Measurements from ENCODE around the gene GAS7. TPM values are rescaled to one million over a fixed set of nuclear protein-coding genes. Genes with fewer than 3 reads are reported as not detected.

The GAS7 gene
- total and polyA plus RNA-seq, 4 donors: 9.0 to 112 (median 46.1) TPM

DNA sequence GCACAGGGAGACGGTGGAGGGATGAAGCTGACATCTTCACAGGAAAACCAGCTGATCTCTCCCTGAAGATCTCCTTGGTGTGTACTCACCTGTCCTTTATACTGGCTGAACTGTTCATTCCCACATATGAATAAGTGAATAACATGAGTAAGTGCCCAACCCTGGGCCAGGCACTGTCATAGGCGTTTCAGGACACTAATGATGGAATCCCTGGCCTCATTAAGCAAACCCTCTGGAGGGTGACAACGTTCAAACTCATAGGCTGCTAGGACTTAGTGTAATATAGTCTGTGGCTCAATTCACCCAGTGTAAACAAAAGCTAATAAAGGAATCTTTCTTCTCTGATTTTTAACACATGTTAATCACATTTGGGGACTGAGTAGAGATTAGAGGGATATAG is 24.5 kb downstream of the GAS7 start:
- H3K36me3 ChIP-seq (ENCODE audit: control insufficient read depth in 4 of 4, insufficient read depth in 4 of 4, low read length in 4 of 4): peaks cover 0 to 6% (median 3%) of the 10 kb centered on the region in 4 donors
- TF ChIP-seq, protein P1, sequence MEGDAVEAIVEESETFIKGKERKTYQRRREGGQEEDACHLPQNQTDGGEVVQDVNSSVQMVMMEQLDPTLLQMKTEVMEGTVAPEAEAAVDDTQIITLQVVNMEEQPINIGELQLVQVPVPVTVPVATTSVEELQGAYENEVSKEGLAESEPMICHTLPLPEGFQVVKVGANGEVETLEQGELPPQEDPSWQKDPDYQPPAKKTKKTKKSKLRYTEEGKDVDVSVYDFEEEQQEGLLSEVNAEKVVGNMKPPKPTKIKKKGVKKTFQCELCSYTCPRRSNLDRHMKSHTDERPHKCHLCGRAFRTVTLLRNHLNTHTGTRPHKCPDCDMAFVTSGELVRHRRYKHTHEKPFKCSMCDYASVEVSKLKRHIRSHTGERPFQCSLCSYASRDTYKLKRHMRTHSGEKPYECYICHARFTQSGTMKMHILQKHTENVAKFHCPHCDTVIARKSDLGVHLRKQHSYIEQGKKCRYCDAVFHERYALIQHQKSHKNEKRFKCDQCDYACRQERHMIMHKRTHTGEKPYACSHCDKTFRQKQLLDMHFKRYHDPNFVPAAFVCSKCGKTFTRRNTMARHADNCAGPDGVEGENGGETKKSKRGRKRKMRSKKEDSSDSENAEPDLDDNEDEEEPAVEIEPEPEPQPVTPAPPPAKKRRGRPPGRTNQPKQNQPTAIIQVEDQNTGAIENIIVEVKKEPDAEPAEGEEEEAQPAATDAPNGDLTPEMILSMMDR (IDR thresholded peaks at IDR 0.05; ENCODE audit: control extremely low read depth, extremely low read depth): no peak
- H3K4me3 ChIP-seq: no peak overlapping the region
- peaks cover 0 to 28% (median 8%) of the 10 kb centered on the region in 5 donors for H3K4me1 ChIP-seq (ENCODE audit: control insufficient read depth in 5 of 5, insufficient read depth in 5 of 5, low read length in 5 of 5)
- ATAC-seq (ENCODE audit: insufficient read depth, low FRiP score) (no peak), DNase-seq (no peak)
- H3K27me3 ChIP-seq (ENCODE audit: control insufficient read depth in 3 of 3, insufficient read depth in 3 of 3, low read length in 2 of 3): peaks cover 0 to 3% (median 0%) of the 10 kb centered on the region in 3 donors
- WGBS, 2 donors: 64 to 81% methylated on average over 3 of the region's 3 CpGs
- no peak overlapping the region for H3K27ac ChIP-seq (ENCODE audit: low read depth in 1 of 2, low read length in 1 of 2)
- peaks cover 0 to 6% (median 3%) of the 10 kb centered on the region in 4 donors for H3K9me3 ChIP-seq (ENCODE audit: control insufficient read depth in 4 of 4, insufficient read depth in 3 of 4, low read length in 3 of 4)
- H3K9ac ChIP-seq (ENCODE audit: insufficient read depth in 1 of 2, low read length in 2 of 2): no peak overlapping the region

GRCh38 chr17:10172778-10173177 is 25.6 kb downstream of the GAS7 start:
- Histone ChIP-seq H3K27ac (ENCODE audit: low read depth in 1 of 2, low read length in 1 of 2) (no peak overlapping the region), H3K27me3 (ENCODE audit: control insufficient read depth in 3 of 3, insufficient read depth in 3 of 3, low read length in 2 of 3) (peaks cover 0 to 3% (median 0%) of the 10 kb centered on the region in 3 donors), H3K9ac (ENCODE audit: insufficient read depth in 1 of 2, low read length in 2 of 2) (no peak overlapping the region), H3K4me3 (no peak overlapping the region), H3K4me1 (ENCODE audit: control insufficient read depth in 5 of 5, insufficient read depth in 5 of 5, low read length in 5 of 5) (peaks cover 0 to 17% (median 7%) of the 10 kb centered on the region in 5 donors), H3K9me3 (ENCODE audit: control insufficient read depth in 4 of 4, insufficient read depth in 3 of 4, low read length in 3 of 4) (peaks cover 0 to 6% (median 3%) of the 10 kb centered on the region in 4 donors), H3K36me3 (ENCODE audit: control insufficient read depth in 4 of 4, insufficient read depth in 4 of 4, low read length in 4 of 4) (peaks cover 0 to 6% (median 3%) of the 10 kb centered on the region in 4 donors)
- 97 to 99% methylated on average over 6 of the region's 6 CpGs for WGBS, 2 donors
- TF ChIP-seq, protein P1 (IDR thresholded peaks at IDR 0.05; ENCODE audit: control extremely low read depth, extremely low read depth): no peak
- DNase-seq (no peak), ATAC-seq (ENCODE audit: insufficient read depth, low FRiP score) (no peak)

GRCh38 chr17:10172241-10172741 is 26.1 kb downstream of the GAS7 start:
- peak; percentile 63 for ATAC-seq (ENCODE audit: insufficient read depth, low FRiP score)
- TF ChIP-seq, protein P1 (IDR thresholded peaks at IDR 0.05; ENCODE audit: control extremely low read depth, extremely low read depth): no peak
- H3K27me3 ChIP-seq (ENCODE audit: control insufficient read depth in 3 of 3, insufficient read depth in 3 of 3, low read length in 2 of 3): peaks cover 0 to 3% (median 0%) of the 10 kb centered on the region in 3 donors
- peak overlapping the region in 1 of 2 donors; percentile 52 for H3K27ac ChIP-seq (ENCODE audit: low read depth in 1 of 2, low read length in 1 of 2)
- H3K9me3 ChIP-seq (ENCODE audit: control insufficient read depth in 4 of 4, insufficient read depth in 3 of 4, low read length in 3 of 4): peaks cover 0 to 6% (median 3%) of the 10 kb centered on the region in 4 donors
- peaks cover 0 to 6% (median 3%) of the 10 kb centered on the region in 4 donors for H3K36me3 ChIP-seq (ENCODE audit: control insufficient read depth in 4 of 4, insufficient read depth in 4 of 4, low read length in 4 of 4)
- DNase-seq: no peak
- H3K9ac ChIP-seq (ENCODE audit: insufficient read depth in 1 of 2, low read length in 2 of 2): no peak overlapping the region
- 22 to 37% methylated on average over 3 of the region's 3 CpGs for WGBS, 2 donors
- H3K4me1 ChIP-seq (ENCODE audit: control insufficient read depth in 5 of 5, insufficient read depth in 5 of 5, low read length in 5 of 5): peaks cover 0 to 17% (median 7%) of the 10 kb centered on the region in 5 donors
- no peak overlapping the region for H3K4me3 ChIP-seq
